Keratinocyte (primary cell): ENCODE results near the gene OSBPL10. TPM values are rescaled to one million over a fixed set of nuclear protein-coding genes. Genes with fewer than 3 reads are reported as not detected.

Experiments
- DNase-seq: peaks from one replicate; pipeline ENCODE4 v3.0.0-alpha.2; 2011; ENCODE audit warnings: low read depth, missing footprints, low spot score
- FAIRE-seq: peaks from 2 replicates; lab custom pipeline; 2011; peaks lifted over from hg19 to GRCh38; lab: Jason Lieb, UNC
- H2AFZ ChIP-seq: 2 replicates; pipeline ENCODE4 v1.6.0; 2012; ENCODE audit warnings: low read length, control low read depth, inconsistent platforms; ENCODE audit not compliant: control insufficient read depth
- H3K27ac ChIP-seq: 2 replicates; pipeline ENCODE4 v1.5.1; 2011; ENCODE audit warnings: low read length; ENCODE audit not compliant: control insufficient read depth, insufficient read depth
- H3K27me3 ChIP-seq: 3 replicates; pipeline ENCODE4 v1.6.0; 2011; ENCODE audit warnings: low read length; ENCODE audit not compliant: control insufficient read depth, insufficient read depth; ENCODE audit errors: extremely low read depth
- H3K36me3 ChIP-seq, 2 experiments: 2 replicates in 1 of 2; 3 replicates in 1 of 2; pipeline ENCODE4 v1.5.1; 2011; ENCODE audit warnings: low read length in 2 of 2, mild to moderate bottlenecking in 1 of 2; ENCODE audit not compliant: control insufficient read depth in 2 of 2, insufficient read depth in 2 of 2; ENCODE audit errors: extremely low read depth in 1 of 2
- H3K4me1 ChIP-seq: 3 replicates; pipeline ENCODE4 v1.5.1; 2011; ENCODE audit warnings: low read length; ENCODE audit not compliant: control insufficient read depth, insufficient read depth; ENCODE audit errors: extremely low read depth
- H3K4me2 ChIP-seq: 3 replicates; pipeline ENCODE4 v1.6.0; 2011; ENCODE audit warnings: low read depth, low read length; ENCODE audit not compliant: control insufficient read depth, insufficient read depth; ENCODE audit errors: extremely low read depth
- H3K4me3 ChIP-seq, 3 experiments: fragments of 200-600 bp in 1 of 3; sonication (generic) in 1 of 3; 2 replicates in 2 of 3; 3 replicates in 1 of 3; pipeline ENCODE4 v1.5.1; 2011 to 2016; ENCODE audit warnings: low read length in 3 of 3, mild to moderate bottlenecking in 3 of 3, control low read depth in 2 of 3, inconsistent platforms in 1 of 3, low read depth in 1 of 3, mixed read lengths in 1 of 3, mixed run types in 1 of 3, moderate library complexity in 1 of 3; ENCODE audit not compliant: control insufficient read depth in 2 of 3, insufficient read depth in 2 of 3; ENCODE audit errors: extremely low read depth in 1 of 3
- H3K79me2 ChIP-seq: 2 replicates; pipeline ENCODE4 v1.6.0; 2012; ENCODE audit warnings: low read length; ENCODE audit not compliant: control insufficient read depth, insufficient read depth
- H3K9ac ChIP-seq: 3 replicates; pipeline ENCODE4 v1.6.0; 2011; ENCODE audit warnings: low read length; ENCODE audit not compliant: control insufficient read depth, insufficient read depth; ENCODE audit errors: extremely low read depth
- H3K9me1 ChIP-seq: 3 replicates; pipeline ENCODE4 v1.6.0; 2011; ENCODE audit warnings: low read length; ENCODE audit not compliant: control insufficient read depth, insufficient read depth; ENCODE audit errors: extremely low read depth
- H3K9me3 ChIP-seq: 2 replicates; pipeline ENCODE4 v1.5.1; 2012; ENCODE audit warnings: low read depth, low read length; ENCODE audit not compliant: control insufficient read depth
- H4K20me1 ChIP-seq: 3 replicates; pipeline ENCODE4 v1.6.0; 2011; ENCODE audit warnings: low read length; ENCODE audit not compliant: control insufficient read depth, insufficient read depth; ENCODE audit errors: extremely low read depth
- CTCF ChIP-seq, 3 experiments: IDR thresholded peaks in 1 of 3; conservative IDR thresholded peaks in 1 of 3; optimal IDR thresholded peaks in 1 of 3; 2 replicates in 2 of 3; 3 replicates in 1 of 3; pipeline versions ENCODE3 to v1.5.1; 2011; ENCODE audit warnings: low read length in 3 of 3, mild to moderate bottlenecking in 3 of 3, moderate library complexity in 2 of 3, control low read depth in 1 of 3, inconsistent platforms in 1 of 3; ENCODE audit not compliant: insufficient read depth in 2 of 3; ENCODE audit errors: extremely low read depth in 1 of 3
- EZH2 ChIP-seq: IDR thresholded peaks from one replicate; pipeline ENCODE4 v1.6.1; 2012; ENCODE audit warnings: inconsistent platforms, mild to moderate bottlenecking, low read length, moderate library complexity
- dilution Hi-C: fragments of 300-500 bp; cut with MboI; formaldehyde crosslinking; loops from one replicate; pipeline ENCODE4 v1.7.0; 2020; ENCODE audit warnings: low sequenced_read_pairs; ENCODE audit not compliant: extremely low pct_ligation_motif_present
- polyA plus RNA-seq, 5 experiments: library from polyadenylated mRNA; depleted of rRNA in 3 of 5; stranded (reverse) in 3 of 5; stranded (forward) in 1 of 5; unstranded in 1 of 5; fragments of >200 nt; gene quantifications; 1 replicate in 1 of 5; 2 replicates in 3 of 5; 3 replicates in 1 of 5; pipeline versions ENCODE4 v1.2.1 to v1.2.3, GENCODE V29; 2011 to 2012; ENCODE audit warnings: missing spikeins in 2 of 5, low read depth in 1 of 5, low replicate concordance in 1 of 5

OSBPL10 gene
- polyA plus RNA-seq, 1 donor (not counting 4 experiments of a cell fraction or from before 2014, with no cell fraction given), result 50.1 TPM

GRCh38 chr3:31629054-31629453 lies 352.0 kb downstream of the OSBPL10 start:
- FAIRE-seq, result no peak
- Histone ChIP-seq H3K9ac (no peak overlapping the region), H2AFZ (no peak overlapping the region), H3K4me3 (no peak overlapping the region), H3K36me3 (peaks cover 8 to 10% of the 10 kb centered on the region in 2 experiments), H3K27me3 (no peaks in the 10 kb centered on the region), H3K9me3 (no peaks in the 10 kb centered on the region), H3K27ac (no peak overlapping the region), H3K4me2 (no peak overlapping the region), H3K4me1 (peaks cover 2% of the 10 kb centered on the region), H3K9me1 (no peaks in the 10 kb centered on the region), H3K79me2 (no peaks in the 10 kb centered on the region), H4K20me1 (no peaks in the 10 kb centered on the region)
- dilution Hi-C loops, result no loop called here
- DNase-seq, result no peak
- TF ChIP-seq CTCF (optimal IDR thresholded peaks at IDR 0.05 in 1 of 3, IDR thresholded peaks at IDR 0.05 in 1 of 3, conservative IDR thresholded peaks at IDR 0.05 in 1 of 3; ENCODE audit: extremely low read depth in 1 of 3, insufficient read depth in 2 of 3, low read length in 3 of 3) (no peak), EZH2 (no peak)

- dilution Hi-C loops, result no loop called here
These were observed 355.7 kb downstream of the OSBPL10 start for GRCh38 chr3:31625358-31625757.

More at GRCh38 chr3:31625358-31625757, 355.7 kb downstream of the OSBPL10 start:
- Histone ChIP-seq H3K4me1 (no peaks in the 10 kb centered on the region), H3K36me3 (peaks cover 9 to 16% of the 10 kb centered on the region in 2 experiments), H3K27ac (no peak overlapping the region), H3K9me3 (no peaks in the 10 kb centered on the region), H3K79me2 (no peaks in the 10 kb centered on the region), H3K9me1 (no peaks in the 10 kb centered on the region), H3K4me3 (no peak overlapping the region), H2AFZ (no peak overlapping the region), H3K4me2 (no peak overlapping the region), H4K20me1 (no peaks in the 10 kb centered on the region), H3K9ac (no peak overlapping the region), H3K27me3 (no peaks in the 10 kb centered on the region)
- no peak for FAIRE-seq
- DNase-seq, result no peak
- no peak for TF ChIP-seq EZH2
- no peak for TF ChIP-seq CTCF (optimal IDR thresholded peaks at IDR 0.05 in 1 of 3, IDR thresholded peaks at IDR 0.05 in 1 of 3, conservative IDR thresholded peaks at IDR 0.05 in 1 of 3; ENCODE audit: extremely low read depth in 1 of 3, insufficient read depth in 2 of 3, low read length in 3 of 3)
